ENCODE results near the gene MMEL1.

DNA sequence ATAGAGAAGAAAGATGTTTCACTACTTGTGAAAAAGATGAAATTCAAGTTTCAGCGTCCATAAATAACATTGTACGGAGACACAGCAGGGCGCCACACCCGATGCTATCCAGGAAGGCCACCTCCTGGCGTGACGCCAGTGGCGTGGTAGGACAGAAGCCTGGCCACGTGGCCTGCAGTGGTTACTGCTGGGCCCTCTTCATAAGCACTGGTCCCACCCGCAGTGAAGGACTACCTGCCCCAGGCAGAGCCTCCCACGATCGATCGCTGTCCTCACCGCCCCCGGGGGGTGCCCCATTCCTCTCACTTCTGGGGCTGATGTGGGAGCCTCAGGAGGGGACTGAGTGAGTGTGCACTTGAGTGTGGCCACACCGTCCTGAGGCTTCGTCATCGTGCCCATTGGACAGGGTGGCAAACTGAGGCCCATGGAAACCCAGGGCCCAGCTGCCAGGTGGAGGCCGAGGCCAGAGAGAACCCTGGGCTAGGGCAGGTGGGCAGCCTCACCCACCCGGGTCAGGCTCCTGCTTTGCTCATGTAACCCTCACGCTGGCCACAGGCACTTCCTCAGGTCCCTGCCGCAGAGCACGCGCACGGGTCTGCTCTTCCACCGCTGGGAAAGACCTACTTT lies 91.1 kb downstream of the MMEL1 start:
- TF ChIP-seq FOXM1 (IDR thresholded peaks at IDR 0.05; ENCODE audit: borderline replicate concordance, low read depth) (no peak), TAF1 (IDR thresholded peaks at IDR 0.05; ENCODE audit: low read depth) (no peak), MAX (IDR thresholded peaks at IDR 0.05) (peak; percentile 46; the same call in 1 of the 2 replicates)
